ENCODE measurements around the gene PRKAG2.
"Not testable (repeated sequence)": the region's sequence is repeated elsewhere in the genome, so short reads cannot be mapped to it uniquely, and the experiment has no call there.

DNA sequence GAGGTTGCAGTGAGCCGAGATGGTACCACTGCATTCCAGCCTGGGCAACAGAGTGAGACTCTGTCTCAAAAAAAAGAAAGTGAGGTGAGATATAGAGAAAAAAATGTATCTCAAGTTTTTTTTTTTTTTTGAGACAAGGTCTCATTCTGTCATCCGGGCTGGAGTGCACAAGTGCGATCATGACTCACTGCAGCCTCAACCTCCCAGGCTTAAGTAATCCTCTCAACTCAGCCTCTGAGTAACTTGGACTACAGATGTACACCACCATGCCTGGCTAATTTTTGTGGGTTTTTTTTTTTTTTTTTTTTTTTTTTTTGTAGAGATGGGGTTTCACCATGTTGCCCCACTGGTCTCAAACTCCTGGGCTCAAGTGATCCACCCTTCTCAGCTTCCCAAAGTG lies 303.9 kb downstream of the PRKAG2 start:
- TF ChIP-seq POLR2A, POLR2AphosphoS5, EP300 (IDR thresholded peaks at IDR 0.05): not testable (repeated sequence)
- TF ChIP-seq, protein P1, sequence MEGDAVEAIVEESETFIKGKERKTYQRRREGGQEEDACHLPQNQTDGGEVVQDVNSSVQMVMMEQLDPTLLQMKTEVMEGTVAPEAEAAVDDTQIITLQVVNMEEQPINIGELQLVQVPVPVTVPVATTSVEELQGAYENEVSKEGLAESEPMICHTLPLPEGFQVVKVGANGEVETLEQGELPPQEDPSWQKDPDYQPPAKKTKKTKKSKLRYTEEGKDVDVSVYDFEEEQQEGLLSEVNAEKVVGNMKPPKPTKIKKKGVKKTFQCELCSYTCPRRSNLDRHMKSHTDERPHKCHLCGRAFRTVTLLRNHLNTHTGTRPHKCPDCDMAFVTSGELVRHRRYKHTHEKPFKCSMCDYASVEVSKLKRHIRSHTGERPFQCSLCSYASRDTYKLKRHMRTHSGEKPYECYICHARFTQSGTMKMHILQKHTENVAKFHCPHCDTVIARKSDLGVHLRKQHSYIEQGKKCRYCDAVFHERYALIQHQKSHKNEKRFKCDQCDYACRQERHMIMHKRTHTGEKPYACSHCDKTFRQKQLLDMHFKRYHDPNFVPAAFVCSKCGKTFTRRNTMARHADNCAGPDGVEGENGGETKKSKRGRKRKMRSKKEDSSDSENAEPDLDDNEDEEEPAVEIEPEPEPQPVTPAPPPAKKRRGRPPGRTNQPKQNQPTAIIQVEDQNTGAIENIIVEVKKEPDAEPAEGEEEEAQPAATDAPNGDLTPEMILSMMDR (IDR thresholded peaks at IDR 0.05) = not testable (repeated sequence)
